Heart right ventricle (tissue), 16 donors: ENCODE results near the gene SMCHD1. TPM values are rescaled to one million over a fixed set of nuclear protein-coding genes. Genes with fewer than 3 reads are reported as not detected.

Experiments
- ATAC-seq, 8 donors: fragments of 200-7000 bp; cut with Tn5 transposase; one replicate each; pipeline ENCODE4 v1.9.1; 2020; ENCODE audit warnings: mild to moderate bottlenecking in 8 of 8, moderate library complexity in 8 of 8, moderate number of reproducible peaks in 1 of 8
- DNase-seq, 2 donors: peaks; one replicate each; pipeline ENCODE4 v3.0.0-alpha.2; 2020
- H3K27ac ChIP-seq, 10 donors: fragments of 200-600 bp; sonication (generic) in 2 of 10; one replicate each; pipeline versions ENCODE4 v1.5.0 to v1.8.0; 2020 to 2022; ENCODE audit warnings: mild to moderate bottlenecking in 3 of 10
- H3K27me3 ChIP-seq, 7 donors: fragments of 200-600 bp; one replicate each; pipeline ENCODE4 v1.8.0; 2021 to 2022; ENCODE audit warnings: mild to moderate bottlenecking in 2 of 7
- H3K36me3 ChIP-seq, 9 donors: fragments of 200-600 bp; sonication (generic) in 1 of 9; one replicate each; pipeline versions ENCODE4 v1.5.0 to v1.8.0; 2020 to 2022; ENCODE audit warnings: mild to moderate bottlenecking in 2 of 9
- H3K4me1 ChIP-seq, 9 donors: fragments of 200-600 bp; sonication (generic) in 1 of 9; one replicate each; pipeline versions ENCODE4 v1.5.0 to v1.8.0; 2020 to 2022; ENCODE audit warnings: mild to moderate bottlenecking in 4 of 9
- H3K4me3 ChIP-seq, 10 donors: fragments of 200-600 bp; sonication (generic) in 2 of 10; one replicate each; pipeline versions ENCODE4 v1.5.0 to v1.8.0; 2020 to 2022; ENCODE audit warnings: mild to moderate bottlenecking in 7 of 10, moderate library complexity in 2 of 10
- H3K9me3 ChIP-seq, 11 donors: fragments of 200-600 bp in 10 of 11; sonication (generic) in 2 of 11; one replicate each; pipeline versions ENCODE4 v1.5.0 to v1.8.0; 2013 to 2022; ENCODE audit warnings: mild to moderate bottlenecking in 2 of 11, control low read depth in 1 of 11, moderate library complexity in 1 of 11
- WGBS, 2 donors: extraction: QIAGEN DNeasy Blood & Tissue Kit; methylation state at CpG; one replicate each; pipeline ENCODE4 v1.1.7; 2013; ENCODE audit warnings: inconsistent platforms in 1 of 2; 5-methylcytosine and 5-hydroxymethylcytosine counted together
- intact Hi-C, 10 donors: fragments of 100-400 bp; cut with DNase I; formaldehyde crosslinking; loops; one replicate each; pipeline versions ENCODE4 v1.11.1 to v1.14.2; 2022
- polyA plus RNA-seq, 2 donors: library from polyadenylated mRNA; stranded (reverse); fragments of 200-250 nt; gene quantifications; one replicate each; pipeline ENCODE4 v1.2.3, GENCODE V29; 2013
- total RNA-seq, 10 donors: library from RNA; stranded (reverse); fragmentation: NEBNext Ultra II Directional in 3 of 10; extraction: Animal tissue kit (Norgen Biotek cat#: 25700) in 3 of 10; gene quantifications; one replicate each; pipeline versions ENCODE4 v1.2.1 to v1.2.4, GENCODE V29; 2021 to 2023
- TF ChIP-seq, protein P1 (sequence below), 9 donors: fragments of 200-600 bp; sonication (generic) in 2 of 9; IDR thresholded peaks; one replicate each; pipeline versions ENCODE4 v1.5.0 to v1.8.0; 2021 to 2022; ENCODE audit warnings: antibody characterized with exemption in 9 of 9, mild to moderate bottlenecking in 5 of 9, moderate library complexity in 1 of 9
- donor health status: Arrhythmogenic right ventricular cardiomyopathy.
- donor health status: ischemic (EF 13 %, LVEDD 7.1; RV severe dilation, severe dysfunction).
- donor health status: healthy with polysubstance abuse.
- donor health status: DM: no; HTN: yes; CAD: no.
- donor health status: DM: no; HTN: no; CAD: no.
- donor health status: ischemic (EF 25% LVEDD 6.9; RV normal size, moderate dysfunction).
- donor health status: ischemic (EF 25% LVEDD 5.7; RV mildly dilated, moderate dysfunction).
- donor health status: healthy.
- donor health status: DM: yes; HTN: yes; CAD: no.
- donor health status: Ischemic cardiomyopathy.
- donor health status: ischemic (EF 35%, LVEDD 5.7; RV mildly dilated, moderate dysfunction).
- donor health status: nonischemic (EF 11% LVEDD 7.7; RV severe dilation, severe dysfunction).
- donor health status: DM: yes; HTN: yes; CAD: no.
- donor health status: PGD.
- donor health status: ischemic (EF 29% LVEDD 5.4; RV normal size, mild dysfunction).
- donor health status: nonischemic (EF 23%, LVEDD 6.1; RV moderate dilation, normal function).

The SMCHD1 gene
- total and polyA plus RNA-seq, 12 donors = 6.3 to 35.3 (median 30.3) TPM

DNA sequence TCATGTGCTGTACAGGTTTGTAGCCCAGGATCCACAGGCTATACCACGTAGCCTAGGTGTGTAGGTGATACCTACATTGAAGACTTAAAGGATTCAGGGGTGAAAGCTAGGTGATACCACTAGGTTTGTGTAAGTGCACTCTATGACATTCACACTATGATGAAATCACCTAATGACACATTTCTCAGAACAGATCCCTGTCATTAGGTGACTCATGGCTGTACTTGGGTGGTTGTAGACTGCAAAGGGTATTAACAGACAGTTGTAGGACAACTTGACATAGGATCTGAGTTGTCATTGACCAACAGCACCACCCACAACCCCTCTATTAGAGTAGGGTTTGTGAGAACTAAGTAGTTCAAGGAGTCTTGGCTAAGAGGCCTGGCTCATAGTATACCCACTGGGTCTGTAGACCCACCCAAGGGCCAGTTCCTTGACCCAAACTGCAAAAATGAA is 27.7 kb upstream of the SMCHD1 start:
- WGBS, 2 donors = 97% methylated on average over 1 of the region's 1 CpG
- no peak for ATAC-seq
- no peaks in the 10 kb centered on the region for H3K36me3 ChIP-seq
- no peaks in the 10 kb centered on the region for H3K27me3 ChIP-seq
- DNase-seq = no peak
- H3K9me3 ChIP-seq = peaks cover 0 to 5% (median 0%) of the 10 kb centered on the region in 11 donors
- H3K27ac ChIP-seq = peak overlapping the region in 1 of 10 donors; percentile 28
- intact Hi-C loops = no loop called here
- no peaks in the 10 kb centered on the region for H3K4me1 ChIP-seq
- TF ChIP-seq, protein P1, sequence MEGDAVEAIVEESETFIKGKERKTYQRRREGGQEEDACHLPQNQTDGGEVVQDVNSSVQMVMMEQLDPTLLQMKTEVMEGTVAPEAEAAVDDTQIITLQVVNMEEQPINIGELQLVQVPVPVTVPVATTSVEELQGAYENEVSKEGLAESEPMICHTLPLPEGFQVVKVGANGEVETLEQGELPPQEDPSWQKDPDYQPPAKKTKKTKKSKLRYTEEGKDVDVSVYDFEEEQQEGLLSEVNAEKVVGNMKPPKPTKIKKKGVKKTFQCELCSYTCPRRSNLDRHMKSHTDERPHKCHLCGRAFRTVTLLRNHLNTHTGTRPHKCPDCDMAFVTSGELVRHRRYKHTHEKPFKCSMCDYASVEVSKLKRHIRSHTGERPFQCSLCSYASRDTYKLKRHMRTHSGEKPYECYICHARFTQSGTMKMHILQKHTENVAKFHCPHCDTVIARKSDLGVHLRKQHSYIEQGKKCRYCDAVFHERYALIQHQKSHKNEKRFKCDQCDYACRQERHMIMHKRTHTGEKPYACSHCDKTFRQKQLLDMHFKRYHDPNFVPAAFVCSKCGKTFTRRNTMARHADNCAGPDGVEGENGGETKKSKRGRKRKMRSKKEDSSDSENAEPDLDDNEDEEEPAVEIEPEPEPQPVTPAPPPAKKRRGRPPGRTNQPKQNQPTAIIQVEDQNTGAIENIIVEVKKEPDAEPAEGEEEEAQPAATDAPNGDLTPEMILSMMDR (IDR thresholded peaks at IDR 0.05) = no peak
- H3K4me3 ChIP-seq = no peak overlapping the region

DNA sequence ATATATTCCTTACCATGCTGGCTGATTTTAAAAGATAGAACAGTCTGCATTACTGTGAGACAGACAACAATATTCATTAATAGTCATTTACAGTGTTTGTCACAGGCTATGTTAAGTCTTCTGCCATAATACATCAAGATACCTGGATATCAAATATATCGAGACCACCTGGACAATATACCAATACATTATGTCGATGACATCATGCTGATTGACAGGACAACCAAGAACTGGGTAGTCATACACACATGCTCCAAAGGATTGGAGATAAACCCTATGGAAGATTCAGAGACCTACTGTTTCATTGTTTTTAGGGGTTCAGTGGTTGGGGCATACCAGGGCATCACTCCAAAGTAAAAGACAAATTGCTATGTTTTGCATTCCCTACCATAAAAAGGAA is 26.5 kb upstream of the SMCHD1 start:
- 73 to 95% methylated on average over 2 of the region's 2 CpGs for WGBS, 2 donors
- DNase-seq = no peak
- no peak overlapping the region for H3K4me3 ChIP-seq
- H3K9me3 ChIP-seq = peaks cover 0 to 5% (median 0%) of the 10 kb centered on the region in 11 donors
- intact Hi-C loops = no loop called here
- TF ChIP-seq, protein P1 (IDR thresholded peaks at IDR 0.05) = no peak
- no peaks in the 10 kb centered on the region for H3K27me3 ChIP-seq
- ATAC-seq = no peak
- no peaks in the 10 kb centered on the region for H3K4me1 ChIP-seq
- no peaks in the 10 kb centered on the region for H3K36me3 ChIP-seq
- no peak overlapping the region for H3K27ac ChIP-seq

DNA sequence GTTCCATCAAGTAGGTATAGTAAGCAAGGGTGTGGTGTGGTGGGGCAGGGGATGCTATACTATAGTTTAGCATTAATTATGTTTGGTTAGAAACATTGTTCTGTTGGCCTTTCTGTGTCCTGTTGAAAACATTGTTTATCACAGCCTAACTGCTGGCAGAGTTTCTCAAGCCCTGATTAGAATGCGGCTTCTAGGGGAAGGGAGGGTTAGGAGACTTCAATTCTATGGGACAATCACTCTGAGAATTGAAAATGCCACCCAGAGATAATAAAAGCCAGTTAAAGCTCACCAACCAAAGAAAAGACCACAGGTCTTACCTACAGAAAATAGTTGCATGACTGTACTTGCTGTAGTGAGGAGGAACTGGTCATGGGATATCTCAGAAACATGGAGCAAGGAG is 19.9 kb upstream of the SMCHD1 start:
- peak overlapping the region; percentile 79 to 91 (median 85) for H3K27ac ChIP-seq
- H3K27me3 ChIP-seq = no peaks in the 10 kb centered on the region
- TF ChIP-seq, protein P1 (IDR thresholded peaks at IDR 0.05) = no peak
- ATAC-seq (no peak), DNase-seq (no peak)
- H3K36me3 ChIP-seq = no peaks in the 10 kb centered on the region
- peaks cover 0 to 42% (median 13%) of the 10 kb centered on the region in 9 donors for H3K4me1 ChIP-seq
- H3K4me3 ChIP-seq = no peak overlapping the region
- WGBS, 2 donors = 44 to 49% methylated on average over 1 of the region's 1 CpG
- H3K9me3 ChIP-seq = no peaks in the 10 kb centered on the region
- intact Hi-C loops = loop anchor here in 2 of 10 donors (5.0 kb wide), 1 partner anchor 63 kb away; the partner anchor contains the start of genes METTL4 (in 2 of the 2) and NDC80 (in 2 of the 2)

DNA sequence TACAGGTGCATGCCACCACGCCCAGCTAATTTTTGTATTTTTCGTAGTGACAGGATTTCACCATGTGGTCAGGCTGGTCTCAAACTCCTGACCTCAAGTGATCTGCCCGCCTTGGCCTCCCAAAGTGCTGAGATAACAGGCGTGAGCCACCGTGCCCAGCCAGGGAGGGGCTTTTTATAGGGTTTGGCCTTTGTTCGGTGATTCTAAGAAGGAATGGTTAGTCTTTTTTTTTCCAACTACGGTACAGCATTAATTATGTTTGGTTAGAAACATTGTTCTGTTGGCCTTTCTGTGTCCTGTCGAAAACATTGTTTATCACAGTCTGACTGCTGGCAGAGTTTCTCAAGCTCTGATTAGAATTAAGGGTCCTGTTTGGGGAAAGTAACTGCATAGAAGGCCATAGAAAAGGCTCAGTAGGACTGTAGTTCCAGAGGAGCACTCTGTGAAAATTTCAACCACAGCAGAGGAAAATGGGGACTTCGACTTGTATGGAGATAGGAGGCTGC is 19.3 kb upstream of the SMCHD1 start:
- DNase-seq (no peak), ATAC-seq (peak in 6 of 8 donors; percentile 11 to 51 (median 32))
- peaks cover 0 to 48% (median 19%) of the 10 kb centered on the region in 9 donors for H3K4me1 ChIP-seq
- no peaks in the 10 kb centered on the region for H3K36me3 ChIP-seq
- no peaks in the 10 kb centered on the region for H3K27me3 ChIP-seq
- H3K9me3 ChIP-seq = no peaks in the 10 kb centered on the region
- peak overlapping the region in 6 of 10 donors; percentile 5 to 36 (median 16) for H3K4me3 ChIP-seq
- TF ChIP-seq, protein P1 (IDR thresholded peaks at IDR 0.05) = no peak
- 49 to 60% methylated on average over 9 of the region's 9 CpGs for WGBS, 2 donors
- intact Hi-C loops = loop anchor here in 2 of 10 donors (5.0 kb wide), 1 partner anchor 64 kb away; the partner anchor contains the start of genes METTL4 (in 2 of the 2) and NDC80 (in 2 of the 2)
- peak overlapping the region; percentile 79 to 91 (median 85) for H3K27ac ChIP-seq
